Measurements from ENCODE around the gene PPP2R5C. TPM values are rescaled to one million over a fixed set of nuclear protein-coding genes. Genes with fewer than 3 reads are reported as not detected.
"Not testable (repeated sequence)": the region's sequence is repeated elsewhere in the genome, so short reads cannot be mapped to it uniquely, and the experiment has no call there.

PPP2R5C gene
- 100 to 1,000 TPM in 2 of 4 donors, 10 to 100 TPM in 2; 66.2 to 211 (median 116) TPM for total RNA-seq

DNA sequence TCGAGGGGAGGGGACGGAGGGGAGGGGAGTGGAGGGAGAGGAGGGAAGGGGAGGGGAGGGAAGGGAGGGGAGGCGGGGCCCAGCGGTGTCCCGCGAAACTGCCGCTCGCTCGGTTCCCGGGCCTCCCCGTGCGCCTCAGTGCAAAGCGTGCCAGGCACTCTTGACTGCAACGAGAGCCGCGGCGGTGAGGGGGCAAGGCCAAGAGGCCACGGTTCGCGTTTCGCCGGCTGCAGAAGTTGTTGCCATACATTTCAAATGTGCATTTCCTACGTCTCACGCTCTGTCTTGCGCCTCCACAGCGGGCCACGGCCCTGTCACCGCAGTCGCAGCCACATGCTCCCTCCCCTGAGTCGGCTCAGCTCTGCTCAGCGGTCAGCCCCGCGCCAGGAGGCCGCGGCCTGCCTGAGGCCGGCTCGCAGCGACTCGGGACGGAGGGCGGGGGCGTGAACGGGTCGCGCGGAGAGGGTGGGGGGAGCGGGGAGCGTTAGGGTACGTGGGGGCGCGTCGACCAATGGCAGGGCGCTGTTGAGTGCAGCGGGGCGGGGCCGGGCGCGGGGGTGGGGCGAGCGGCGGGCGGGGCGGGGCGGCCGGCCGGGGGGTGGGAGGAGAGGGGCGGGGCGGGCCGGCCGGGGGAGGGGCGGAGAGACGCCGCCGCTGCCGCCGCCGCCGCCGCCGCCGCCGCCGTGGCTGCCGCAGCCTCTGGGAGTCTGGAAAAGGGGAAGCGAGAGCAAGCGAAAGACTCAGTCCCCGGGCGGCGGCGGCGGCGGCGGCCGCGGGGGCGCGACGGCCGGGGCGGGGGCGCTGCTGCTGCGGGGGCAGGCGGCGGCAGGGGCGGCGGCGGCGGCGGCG lies at the start of gene PPP2R5C:
Gene PPP2R5C, plus strand, starts transcription at position 678 of the 849 bp plus-strand sequence. CDS start 185 bp downstream, outside the sequence.
- Histone ChIP-seq H3K4me1 (peaks cover 13 to 38% (median 24%) of the 10 kb centered on the region in 4 donors), H3K4me3 (peak within 1 kb of the TSS; percentile 87 to 99 (median 90)), H3K36me3 (no peaks in the 10 kb centered on the region), H3K27ac (peak within 1 kb of the TSS; percentile 88 to 100 (median 98)), H3K9me3 (no peaks in the 10 kb centered on the region), H3K27me3 (no peaks in the 10 kb centered on the region)
- TF ChIP-seq, protein P1, sequence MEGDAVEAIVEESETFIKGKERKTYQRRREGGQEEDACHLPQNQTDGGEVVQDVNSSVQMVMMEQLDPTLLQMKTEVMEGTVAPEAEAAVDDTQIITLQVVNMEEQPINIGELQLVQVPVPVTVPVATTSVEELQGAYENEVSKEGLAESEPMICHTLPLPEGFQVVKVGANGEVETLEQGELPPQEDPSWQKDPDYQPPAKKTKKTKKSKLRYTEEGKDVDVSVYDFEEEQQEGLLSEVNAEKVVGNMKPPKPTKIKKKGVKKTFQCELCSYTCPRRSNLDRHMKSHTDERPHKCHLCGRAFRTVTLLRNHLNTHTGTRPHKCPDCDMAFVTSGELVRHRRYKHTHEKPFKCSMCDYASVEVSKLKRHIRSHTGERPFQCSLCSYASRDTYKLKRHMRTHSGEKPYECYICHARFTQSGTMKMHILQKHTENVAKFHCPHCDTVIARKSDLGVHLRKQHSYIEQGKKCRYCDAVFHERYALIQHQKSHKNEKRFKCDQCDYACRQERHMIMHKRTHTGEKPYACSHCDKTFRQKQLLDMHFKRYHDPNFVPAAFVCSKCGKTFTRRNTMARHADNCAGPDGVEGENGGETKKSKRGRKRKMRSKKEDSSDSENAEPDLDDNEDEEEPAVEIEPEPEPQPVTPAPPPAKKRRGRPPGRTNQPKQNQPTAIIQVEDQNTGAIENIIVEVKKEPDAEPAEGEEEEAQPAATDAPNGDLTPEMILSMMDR (IDR thresholded peaks at IDR 0.05) = peak in 2 of 5 experiments; percentile 7 to 24
- peak; percentile 92 for TF ChIP-seq POLR2A (IDR thresholded peaks at IDR 0.05)
- TF ChIP-seq POLR2AphosphoS5 (IDR thresholded peaks at IDR 0.05) = peak; percentile 90 to 95 (median 93)
- TF ChIP-seq EP300 (IDR thresholded peaks at IDR 0.05; ENCODE audit: low read depth) = no peak
- WGBS, 2 donors (ENCODE audit: low coverage in 1 of 2) = 1% methylated on average over 70 of the region's 110 CpGs; no CpG with 5 or more reads in 1 of the 2 donors
- intact Hi-C loops (cut with DNase I; ENCODE audit: low total_unique reads) = no loop called here
- DNase-seq = peak; percentile 94
- in situ Hi-C loops (cut with MboI; ENCODE audit: low pct_ligation_motif_present in 1 of 4, low pct_unique_long_range_greater_than_20kb in 1 of 4, low sequenced_read_pairs in 3 of 4) = loop anchor here in 1 of 4 donors (25.0 kb wide), 1 partner anchor 176 kb away; no protein-coding TSS in a partner anchor

DNA sequence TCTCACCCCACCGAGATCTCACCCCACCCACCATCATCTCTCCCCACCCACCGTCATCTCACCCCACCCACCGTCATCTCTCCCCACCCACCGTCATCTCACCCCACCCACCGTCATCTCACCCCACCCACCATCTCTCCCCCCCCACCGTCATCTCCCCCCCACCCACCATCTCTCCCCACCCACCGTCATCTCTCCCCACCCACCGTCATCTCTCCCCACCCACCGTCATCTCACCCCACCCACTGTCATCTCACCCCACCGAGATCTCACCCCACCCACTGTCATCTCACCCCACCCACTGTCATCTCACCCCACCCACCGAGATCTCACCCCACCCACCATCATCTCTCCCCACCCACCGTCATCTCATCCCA lies 49.7 kb upstream of the PPP2R5C start:
- DNase-seq; H3K36me3 ChIP-seq; H3K27me3 ChIP-seq; H3K27ac ChIP-seq; H3K9me3 ChIP-seq; intact Hi-C loops (cut with DNase I; ENCODE audit: low total_unique reads); H3K4me3 ChIP-seq: not testable (repeated sequence)
- in situ Hi-C loops (cut with MboI; ENCODE audit: low pct_ligation_motif_present in 1 of 4, low pct_unique_long_range_greater_than_20kb in 1 of 4, low sequenced_read_pairs in 3 of 4) = loop anchor here in 1 of 4 donors (25.0 kb wide), 1 partner anchor 600 kb away; the partner anchor contains the start of genes MOK and ZNF839
- H3K4me1 ChIP-seq = peaks cover 0 to 14% (median 8%) of the 10 kb centered on the region in 4 donors
- 89% methylated on average over 2 of the region's 12 CpGs; no CpG with 5 or more reads in 1 of the 2 donors for WGBS, 2 donors (ENCODE audit: low coverage in 1 of 2)

DNA sequence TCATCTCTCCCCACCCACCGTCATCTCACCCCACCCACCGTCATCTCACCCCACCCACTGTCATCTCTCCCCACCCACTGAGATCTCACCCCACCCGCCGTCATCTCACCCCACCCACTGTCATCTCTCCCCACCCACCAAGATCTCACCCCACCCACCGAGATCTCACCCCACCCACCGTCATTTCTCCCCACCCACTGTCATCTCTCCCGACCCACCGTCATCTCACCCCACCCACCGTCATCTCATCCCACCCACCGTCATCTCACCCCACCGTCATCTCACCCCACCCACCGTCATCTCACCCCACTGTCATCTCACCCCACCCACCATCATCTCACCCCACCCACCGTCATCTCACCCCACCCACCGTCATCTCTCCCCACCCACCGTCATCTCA lies 49.2 kb upstream of the PPP2R5C start:
- DNase-seq; H3K4me3 ChIP-seq; H3K36me3 ChIP-seq; H3K9me3 ChIP-seq; H3K27ac ChIP-seq; intact Hi-C loops (cut with DNase I; ENCODE audit: low total_unique reads); H3K27me3 ChIP-seq; H3K4me1 ChIP-seq: not testable (repeated sequence)
- in situ Hi-C loops (cut with MboI; ENCODE audit: low pct_ligation_motif_present in 1 of 4, low pct_unique_long_range_greater_than_20kb in 1 of 4, low sequenced_read_pairs in 3 of 4) = loop anchor here in 1 of 4 donors (25.0 kb wide), 1 partner anchor 600 kb away; the partner anchor contains the start of genes MOK and ZNF839
- 100% methylated on average over 1 of the region's 15 CpGs; no CpG with 5 or more reads in 1 of the 2 donors for WGBS, 2 donors (ENCODE audit: low coverage in 1 of 2)

DNA sequence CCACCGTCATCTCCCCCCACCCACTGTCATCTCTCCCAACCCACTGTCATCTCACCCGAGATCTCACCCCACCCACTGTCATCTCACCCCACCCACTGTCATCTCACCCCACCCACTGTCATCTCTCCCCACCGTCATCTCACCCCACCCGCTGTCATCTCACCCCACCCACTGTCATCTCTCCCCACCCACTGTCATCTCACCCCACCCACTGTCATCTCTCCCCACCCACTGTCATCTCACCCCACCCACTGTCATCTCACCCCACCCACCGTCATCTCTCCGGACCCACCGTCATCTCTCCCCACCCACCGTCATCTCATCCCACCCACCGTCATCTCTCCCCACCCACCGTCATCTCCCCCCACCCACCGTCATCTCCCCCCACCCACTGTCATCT lies 48.4 kb upstream of the PPP2R5C start:
- H3K27me3 ChIP-seq; H3K9me3 ChIP-seq; H3K4me1 ChIP-seq; H3K4me3 ChIP-seq; DNase-seq; intact Hi-C loops (cut with DNase I; ENCODE audit: low total_unique reads); H3K27ac ChIP-seq; H3K36me3 ChIP-seq: not testable (repeated sequence)
- in situ Hi-C loops (cut with MboI; ENCODE audit: low pct_ligation_motif_present in 1 of 4, low pct_unique_long_range_greater_than_20kb in 1 of 4, low sequenced_read_pairs in 3 of 4) = loop anchor here in 1 of 4 donors (25.0 kb wide), 1 partner anchor 599 kb away; the partner anchor contains the start of genes MOK and ZNF839
- 83% methylated on average over 2 of the region's 11 CpGs; no CpG with 5 or more reads in 1 of the 2 donors for WGBS, 2 donors (ENCODE audit: low coverage in 1 of 2)

DNA sequence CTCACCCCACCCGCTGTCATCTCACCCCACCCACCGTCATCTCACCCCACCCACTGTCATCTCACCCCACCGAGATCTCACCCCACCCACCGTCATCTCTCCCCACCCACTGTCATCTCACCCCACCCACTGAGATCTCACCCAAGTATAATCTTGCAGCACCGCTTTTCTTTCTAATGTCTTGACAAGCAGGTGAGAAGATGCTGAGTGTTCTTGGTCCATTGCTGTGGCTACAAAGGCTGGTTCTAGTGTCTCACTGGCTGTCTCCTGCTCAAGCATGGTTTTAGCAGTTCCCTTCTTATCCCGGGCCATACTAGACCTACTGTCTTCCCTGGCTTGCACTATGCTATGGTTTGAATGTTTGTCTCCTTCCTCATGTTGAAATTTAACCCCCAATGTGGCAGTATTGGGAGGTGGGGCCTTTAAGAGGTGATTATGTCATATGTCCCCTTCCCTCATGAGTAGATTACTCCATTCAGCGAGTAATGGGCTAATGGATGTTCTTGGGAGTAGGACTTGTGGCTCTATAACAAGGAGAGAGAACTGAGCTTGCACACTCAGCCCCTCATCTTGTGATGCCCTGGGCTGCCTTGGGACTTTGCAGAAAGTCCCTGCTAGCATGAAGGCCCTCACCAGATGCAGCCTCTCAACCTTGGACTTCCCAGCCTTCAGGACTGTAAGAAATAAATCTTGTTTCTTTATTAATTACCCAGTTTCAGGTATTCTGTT lies 47.7 kb upstream of the PPP2R5C start:
- in situ Hi-C loops (cut with MboI; ENCODE audit: low pct_ligation_motif_present in 1 of 4, low pct_unique_long_range_greater_than_20kb in 1 of 4, low sequenced_read_pairs in 3 of 4) = loop anchor here in 1 of 4 donors (25.0 kb wide), 1 partner anchor 599 kb away; the partner anchor contains the start of genes MOK and ZNF839
- H3K9me3 ChIP-seq = no peaks in the 10 kb centered on the region
- no peaks in the 10 kb centered on the region for H3K4me1 ChIP-seq
- no peaks in the 10 kb centered on the region for H3K27me3 ChIP-seq
- WGBS, 2 donors (ENCODE audit: low coverage in 1 of 2) = 76 to 79% methylated on average over 2 to 5 of the region's 7 CpGs
- H3K36me3 ChIP-seq = no peaks in the 10 kb centered on the region
- intact Hi-C loops (cut with DNase I; ENCODE audit: low total_unique reads) = no loop called here
- no peak overlapping the region for H3K4me3 ChIP-seq
- TF ChIP-seq POLR2AphosphoS5 (IDR thresholded peaks at IDR 0.05) = no peak
- TF ChIP-seq POLR2A (IDR thresholded peaks at IDR 0.05) = no peak
- TF ChIP-seq, protein P1 (IDR thresholded peaks at IDR 0.05) = no peak
- TF ChIP-seq EP300 (IDR thresholded peaks at IDR 0.05; ENCODE audit: low read depth) = no peak
- no peak for DNase-seq
- no peak overlapping the region for H3K27ac ChIP-seq

Data from transverse colon (tissue), 4 donors.